GM12878 (cell line): ENCODE data around the gene ALG12. TPM values are rescaled to one million over a fixed set of nuclear protein-coding genes. Genes with fewer than 3 reads are reported as not detected.
A peak's percentile ranks its signal among the peaks of the same experiment; 100 is the strongest.

ENCODE experiments used
- ASH2L ChIP-seq: fragments of 300-600, 200-600 bp; sonication (generic); IDR thresholded peaks from 2 replicates; pipeline ENCODE4 v1.6.1; 2017; ENCODE audit warnings: low read depth, mild to moderate bottlenecking, borderline replicate concordance
- ATF2 ChIP-seq: IDR thresholded peaks from 2 replicates; pipeline ENCODE4 v1.6.1; 2012; ENCODE audit warnings: low read length, inconsistent platforms
- BCL11A ChIP-seq: IDR thresholded peaks from 2 replicates; pipeline ENCODE4 v1.6.1; 2011; ENCODE audit warnings: low read depth, low read length
- FOS ChIP-seq: IDR thresholded peaks from 3 replicates; pipeline ENCODE4 v1.6.1; 2011; ENCODE audit warnings: borderline replicate concordance; ENCODE audit not compliant: insufficient read length; ENCODE audit errors: extremely low read depth
- HDAC2 ChIP-seq: fragments of 200-600 bp; sonication (generic); IDR thresholded peaks from 2 replicates; pipeline ENCODE4 v1.6.1; 2017
- LARP7 ChIP-seq: fragments of 450-650 bp; IDR thresholded peaks from 2 replicates; pipeline ENCODE4 v1.6.1; 2017; ENCODE audit warnings: mild to moderate bottlenecking
- MAX ChIP-seq: IDR thresholded peaks from 2 replicates; pipeline ENCODE4 v1.6.1; 2012; ENCODE audit warnings: low read depth, low read length, improper control_type of control experiment
- NFIC ChIP-seq: IDR thresholded peaks from 2 replicates; pipeline ENCODE4 v1.6.1; 2012; ENCODE audit warnings: low read depth, mild to moderate bottlenecking, inconsistent platforms, low read length, moderate library complexity
- POLR2AphosphoS2 ChIP-seq: IDR thresholded peaks from 2 replicates; pipeline ENCODE4 v1.6.1; 2011; ENCODE audit warnings: low read depth, mild to moderate bottlenecking, low read length, improper control_type of control experiment, moderate library complexity
- RB1 ChIP-seq: fragments of 450-650 bp; formaldehyde crosslinking; IDR thresholded peaks from 2 replicates; pipeline ENCODE4 v1.6.1; 2017; ENCODE audit warnings: mild to moderate bottlenecking, borderline replicate concordance
- RBBP5 ChIP-seq: fragments of 200-600 bp; sonication (generic); conservative IDR thresholded peaks from 2 replicates; pipeline ENCODE4 v1.6.1; 2016
- RCOR1 ChIP-seq: conservative IDR thresholded peaks from 2 replicates; pipeline ENCODE4 v1.6.1; 2012; ENCODE audit warnings: low read depth, low read length, improper control_type of control experiment
- SUPT20H ChIP-seq: IDR thresholded peaks from 2 replicates; pipeline ENCODE4 v1.6.1; 2011; ENCODE audit warnings: low read depth, mild to moderate bottlenecking, low read length, moderate library complexity, borderline replicate concordance; ENCODE audit not compliant: control insufficient read depth
- YBX1 ChIP-seq: fragments of 450-650 bp; IDR thresholded peaks from 2 replicates; pipeline ENCODE4 v1.6.1; 2016; ENCODE audit warnings: antibody characterized with exemption
- YY1 ChIP-seq: IDR thresholded peaks from 2 replicates; pipeline ENCODE4 v1.6.1; 2011; ENCODE audit warnings: low read depth, mild to moderate bottlenecking, low read length
- ZBTB40 ChIP-seq: fragments of 450-650 bp; IDR thresholded peaks from 2 replicates; pipeline ENCODE4 v1.6.1; 2016; ENCODE audit warnings: mild to moderate bottlenecking, moderate library complexity, borderline replicate concordance
- ZNF217 ChIP-seq: fragments of 450-650 bp; IDR thresholded peaks from 2 replicates; pipeline ENCODE4 v1.6.1; 2017; ENCODE audit warnings: antibody characterized with exemption, mild to moderate bottlenecking
- polyA plus RNA-seq, 11 experiments: library from polyadenylated mRNA; depleted of rRNA in 4 of 11; unstranded in 6 of 11; stranded (reverse) in 5 of 11; fragments of >200 nt; fragmentation: Nextera tagmentation in 4 of 11; fragmentation: Illumina TruSeq in 1 of 11; extraction: Ambion mirVana in 4 of 11; extraction: Trizol in 1 of 11; gene quantifications; 1 replicate in 1 of 11; 2 replicates in 10 of 11; pipeline versions ENCODE4 v1.2.1 to v1.2.3, GENCODE V29; 2011 to 2016; ENCODE audit warnings: inconsistent platforms in 2 of 11, missing spikeins in 2 of 11, low read depth in 1 of 11
- total RNA-seq, 4 experiments: library from RNA; depleted of rRNA in 3 of 4; stranded (reverse); fragments of >200 nt in 3 of 4; fragmentation: Illumina TruSeq in 1 of 4; extraction: Trizol in 1 of 4; gene quantifications; 2 replicates each; pipeline versions ENCODE4 v1.2.1 to v1.2.3, GENCODE V29; 2013 to 2021
- TF ChIP-seq, protein P1 (sequence below): fragments of 450-650 bp; IDR thresholded peaks from 2 replicates; pipeline ENCODE4 v1.6.1; 2018; ENCODE audit warnings: mild to moderate bottlenecking, low read depth, moderate library complexity; ENCODE audit not compliant: partially characterized antibody
- TF ChIP-seq, protein P2 (sequence below): fragments of 450-650 bp; IDR thresholded peaks from 2 replicates; pipeline ENCODE4 v1.6.1; 2017; ENCODE audit warnings: mild to moderate bottlenecking, low read depth, inconsistent platforms; ENCODE audit not compliant: poor library complexity, severe bottlenecking

ALG12 gene
- total and polyA plus RNA-seq, 10 of the 15 experiments (the other 5 are each of a cell fraction or from before 2014, with no cell fraction given), result 0.22 to 23.4 (median 6.6) TPM

DNA sequence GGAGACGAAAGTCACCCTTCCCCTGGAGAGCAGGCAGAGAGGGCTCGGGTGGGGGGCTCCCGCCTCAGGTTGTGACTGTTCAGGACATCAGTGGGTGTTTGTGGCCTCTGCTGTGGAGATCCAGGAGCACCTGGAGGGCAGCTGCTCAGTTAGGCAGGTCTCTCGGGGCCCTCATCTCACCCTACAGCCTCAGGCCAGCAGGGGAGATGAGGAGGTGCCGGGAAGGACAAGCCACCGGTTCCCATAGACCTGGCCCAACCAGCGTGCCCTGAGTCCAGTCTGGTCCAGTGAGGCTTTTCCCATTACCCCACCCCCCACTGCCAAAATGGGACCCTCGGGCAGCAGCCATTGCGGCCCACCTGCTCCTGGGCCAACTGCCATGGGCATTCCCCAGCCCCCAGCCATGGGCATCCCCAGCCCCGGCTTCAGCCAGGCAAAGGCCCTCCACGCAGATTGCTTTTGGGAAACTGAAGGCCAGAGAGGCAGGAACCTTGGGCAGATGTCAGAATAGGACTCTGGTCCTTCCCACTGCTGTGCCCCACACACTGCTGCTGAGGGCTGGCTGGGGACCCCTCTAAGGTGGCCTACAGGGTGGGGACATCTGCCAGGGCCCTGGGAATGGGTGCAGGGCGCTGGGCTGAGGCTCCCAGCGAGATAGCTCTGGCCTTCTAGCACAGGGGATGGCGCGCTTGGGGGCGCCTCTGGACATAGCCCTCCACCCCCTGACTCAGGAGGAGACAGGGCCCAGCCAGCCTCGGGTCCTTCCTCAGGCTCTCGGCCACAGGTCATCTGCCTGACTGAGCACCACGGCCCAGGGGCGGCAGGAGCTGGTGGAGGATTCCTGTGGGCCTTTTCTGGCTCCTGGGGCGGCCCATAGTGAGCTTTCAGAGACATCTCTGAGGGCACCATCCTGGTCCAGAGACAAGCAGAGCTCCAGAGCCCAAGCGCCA lies 47.1 kb upstream of the ALG12 start (continued):
- TF ChIP-seq ZBTB40 (no peak), ZNF217 (no peak), YY1 (no peak), FOS (no peak), POLR2AphosphoS2 (peak; percentile 22), NFIC (no peak), LARP7 (0 out of 2 replicates have a peak, but pooled peaks have one; percentile 4), ASH2L (no peak), MAX (no peak), YBX1 (no peak), RCOR1 (no peak), ATF2 (no peak), RB1 (no peak), HDAC2 (no peak), RBBP5 (no peak), BCL11A (no peak), SUPT20H (no peak)
- TF ChIP-seq, protein P1, sequence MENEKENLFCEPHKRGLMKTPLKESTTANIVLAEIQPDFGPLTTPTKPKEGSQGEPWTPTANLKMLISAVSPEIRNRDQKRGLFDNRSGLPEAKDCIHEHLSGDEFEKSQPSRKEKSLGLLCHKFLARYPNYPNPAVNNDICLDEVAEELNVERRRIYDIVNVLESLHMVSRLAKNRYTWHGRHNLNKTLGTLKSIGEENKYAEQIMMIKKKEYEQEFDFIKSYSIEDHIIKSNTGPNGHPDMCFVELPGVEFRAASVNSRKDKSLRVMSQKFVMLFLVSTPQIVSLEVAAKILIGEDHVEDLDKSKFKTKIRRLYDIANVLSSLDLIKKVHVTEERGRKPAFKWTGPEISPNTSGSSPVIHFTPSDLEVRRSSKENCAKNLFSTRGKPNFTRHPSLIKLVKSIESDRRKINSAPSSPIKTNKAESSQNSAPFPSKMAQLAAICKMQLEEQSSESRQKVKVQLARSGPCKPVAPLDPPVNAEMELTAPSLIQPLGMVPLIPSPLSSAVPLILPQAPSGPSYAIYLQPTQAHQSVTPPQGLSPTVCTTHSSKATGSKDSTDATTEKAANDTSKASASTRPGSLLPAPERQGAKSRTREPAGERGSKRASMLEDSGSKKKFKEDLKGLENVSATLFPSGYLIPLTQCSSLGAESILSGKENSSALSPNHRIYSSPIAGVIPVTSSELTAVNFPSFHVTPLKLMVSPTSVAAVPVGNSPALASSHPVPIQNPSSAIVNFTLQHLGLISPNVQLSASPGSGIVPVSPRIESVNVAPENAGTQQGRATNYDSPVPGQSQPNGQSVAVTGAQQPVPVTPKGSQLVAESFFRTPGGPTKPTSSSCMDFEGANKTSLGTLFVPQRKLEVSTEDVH, result peak; percentile 14
- TF ChIP-seq, protein P2, sequence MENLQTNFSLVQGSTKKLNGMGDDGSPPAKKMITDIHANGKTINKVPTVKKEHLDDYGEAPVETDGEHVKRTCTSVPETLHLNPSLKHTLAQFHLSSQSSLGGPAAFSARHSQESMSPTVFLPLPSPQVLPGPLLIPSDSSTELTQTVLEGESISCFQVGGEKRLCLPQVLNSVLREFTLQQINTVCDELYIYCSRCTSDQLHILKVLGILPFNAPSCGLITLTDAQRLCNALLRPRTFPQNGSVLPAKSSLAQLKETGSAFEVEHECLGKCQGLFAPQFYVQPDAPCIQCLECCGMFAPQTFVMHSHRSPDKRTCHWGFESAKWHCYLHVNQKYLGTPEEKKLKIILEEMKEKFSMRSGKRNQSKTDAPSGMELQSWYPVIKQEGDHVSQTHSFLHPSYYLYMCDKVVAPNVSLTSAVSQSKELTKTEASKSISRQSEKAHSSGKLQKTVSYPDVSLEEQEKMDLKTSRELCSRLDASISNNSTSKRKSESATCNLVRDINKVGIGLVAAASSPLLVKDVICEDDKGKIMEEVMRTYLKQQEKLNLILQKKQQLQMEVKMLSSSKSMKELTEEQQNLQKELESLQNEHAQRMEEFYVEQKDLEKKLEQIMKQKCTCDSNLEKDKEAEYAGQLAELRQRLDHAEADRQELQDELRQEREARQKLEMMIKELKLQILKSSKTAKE, result no peak
